ENCODE data around the gene FBXL7. TPM values are rescaled to one million over a fixed set of nuclear protein-coding genes. Genes with fewer than 3 reads are reported as not detected.
A peak's percentile ranks its signal among the peaks of the same experiment; 100 is the strongest.

Gene FBXL7
- total and polyA plus RNA-seq, 2 donors (not counting 1 experiment from before 2014, with no cell fraction given), result 6.4 to 12.9 TPM

GRCh38 chr5:15538516-15538915, 38.5 kb downstream of the FBXL7 start:
- no peaks in the 10 kb centered on the region for H3K36me3 ChIP-seq (ENCODE audit: control insufficient read depth, insufficient read depth, low read length)
- TF ChIP-seq CTCF (conservative IDR thresholded peaks at IDR 0.05 in 1 of 2, IDR thresholded peaks at IDR 0.05 in 1 of 2; ENCODE audit: low read depth in 1 of 2, low read length in 2 of 2) (no peak), EZH2 (IDR thresholded peaks at IDR 0.05; ENCODE audit: low read length, missing control alignments) (no peak)
- no peak overlapping the region for H2AFZ ChIP-seq (ENCODE audit: low read length)
- H3K9ac ChIP-seq (ENCODE audit: insufficient read depth, low read length), result no peak overlapping the region
- no peaks in the 10 kb centered on the region for H3K79me2 ChIP-seq (ENCODE audit: control insufficient read depth, insufficient read depth, low read length)
- H4K20me1 ChIP-seq (ENCODE audit: control insufficient read depth, extremely low read depth, insufficient read depth, low read length), result no peaks in the 10 kb centered on the region
- no peaks in the 10 kb centered on the region for H3K27me3 ChIP-seq (ENCODE audit: control insufficient read depth, insufficient read depth, low read length)
- no peaks in the 10 kb centered on the region for H3K9me3 ChIP-seq (ENCODE audit: control insufficient read depth, insufficient read depth, low read depth, low read length)
- no peak overlapping the region for H3K27ac ChIP-seq (ENCODE audit: insufficient read depth, low read length)
- no peak overlapping the region for H3K4me2 ChIP-seq (ENCODE audit: extremely low read depth, insufficient read depth, low read length)
- no peak for DNase-seq (ENCODE audit: low read depth in 2 of 2)
- H3K4me3 ChIP-seq (replicated peaks in 1 of 4; ENCODE audit: control extremely low read depth in 1 of 4, insufficient read depth in 1 of 4, low read depth in 3 of 4, low read length in 4 of 4), result no peak overlapping the region
- peaks cover 2% of the 10 kb centered on the region for H3K4me1 ChIP-seq (ENCODE audit: control insufficient read depth, extremely low read depth, insufficient read depth, low read length)

- no peaks in the 10 kb centered on the region for H3K79me2 ChIP-seq (ENCODE audit: control insufficient read depth, insufficient read depth, low read length)
Observed at GRCh38 chr5:15539951-15540350, 40.0 kb downstream of the FBXL7 start.

DNA sequence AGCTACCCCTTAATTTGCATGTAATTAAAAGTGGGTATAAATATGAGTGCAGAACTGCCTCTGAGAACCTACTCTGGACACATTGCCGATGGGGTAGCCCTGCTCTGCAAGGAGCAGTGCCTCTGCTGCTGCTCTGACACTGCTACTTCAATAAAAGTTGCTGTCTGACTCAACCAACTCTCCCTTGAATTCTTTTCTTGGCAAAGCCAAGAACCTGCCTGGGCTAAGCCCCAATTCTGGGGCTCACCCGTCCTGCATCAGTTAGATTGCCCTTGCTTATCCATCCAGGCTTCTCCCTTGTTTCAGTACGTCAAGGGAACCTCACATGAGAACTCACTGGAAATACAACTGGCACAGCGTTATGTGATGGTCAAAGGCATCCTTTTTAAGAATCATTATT, 44.1 kb downstream of the FBXL7 start:
- no peaks in the 10 kb centered on the region for H3K36me3 ChIP-seq (ENCODE audit: control insufficient read depth, insufficient read depth, low read length)
- H2AFZ ChIP-seq (ENCODE audit: low read length), result no peak overlapping the region
- H3K4me2 ChIP-seq (ENCODE audit: extremely low read depth, insufficient read depth, low read length), result no peak overlapping the region
- no peak overlapping the region for H3K9ac ChIP-seq (ENCODE audit: insufficient read depth, low read length)
- H3K79me2 ChIP-seq (ENCODE audit: control insufficient read depth, insufficient read depth, low read length), result no peaks in the 10 kb centered on the region
- H4K20me1 ChIP-seq (ENCODE audit: control insufficient read depth, extremely low read depth, insufficient read depth, low read length), result no peaks in the 10 kb centered on the region
- peak in 1 of 2 donors; percentile 49 for DNase-seq (ENCODE audit: low read depth in 2 of 2)
- H3K27ac ChIP-seq (ENCODE audit: insufficient read depth, low read length), result no peak overlapping the region
- no peaks in the 10 kb centered on the region for H3K4me1 ChIP-seq (ENCODE audit: control insufficient read depth, extremely low read depth, insufficient read depth, low read length)
- no peaks in the 10 kb centered on the region for H3K9me3 ChIP-seq (ENCODE audit: control insufficient read depth, insufficient read depth, low read depth, low read length)
- no peak overlapping the region for H3K4me3 ChIP-seq (replicated peaks in 1 of 4; ENCODE audit: control extremely low read depth in 1 of 4, insufficient read depth in 1 of 4, low read depth in 3 of 4, low read length in 4 of 4)
- H3K27me3 ChIP-seq (ENCODE audit: control insufficient read depth, insufficient read depth, low read length), result no peaks in the 10 kb centered on the region
- TF ChIP-seq EZH2 (IDR thresholded peaks at IDR 0.05; ENCODE audit: low read length, missing control alignments), result no peak
- TF ChIP-seq CTCF (conservative IDR thresholded peaks at IDR 0.05 in 1 of 2, IDR thresholded peaks at IDR 0.05 in 1 of 2; ENCODE audit: low read depth in 1 of 2, low read length in 2 of 2), result no peak

More at GRCh38 chr5:15539951-15540350, 40.0 kb downstream of the FBXL7 start:
- H3K27me3 ChIP-seq (ENCODE audit: control insufficient read depth, insufficient read depth, low read length), result no peaks in the 10 kb centered on the region
- H3K9me3 ChIP-seq (ENCODE audit: control insufficient read depth, insufficient read depth, low read depth, low read length), result no peaks in the 10 kb centered on the region
- H3K9ac ChIP-seq (ENCODE audit: insufficient read depth, low read length), result no peak overlapping the region
- no peak overlapping the region for H3K27ac ChIP-seq (ENCODE audit: insufficient read depth, low read length)
- no peaks in the 10 kb centered on the region for H3K36me3 ChIP-seq (ENCODE audit: control insufficient read depth, insufficient read depth, low read length)
- no peaks in the 10 kb centered on the region for H3K4me1 ChIP-seq (ENCODE audit: control insufficient read depth, extremely low read depth, insufficient read depth, low read length)
- DNase-seq (ENCODE audit: low read depth in 2 of 2), result peak in 1 of 2 donors; percentile 47
- no peak overlapping the region for H3K4me2 ChIP-seq (ENCODE audit: extremely low read depth, insufficient read depth, low read length)
- no peak for TF ChIP-seq CTCF (conservative IDR thresholded peaks at IDR 0.05 in 1 of 2, IDR thresholded peaks at IDR 0.05 in 1 of 2; ENCODE audit: low read depth in 1 of 2, low read length in 2 of 2)
- TF ChIP-seq EZH2 (IDR thresholded peaks at IDR 0.05; ENCODE audit: low read length, missing control alignments), result no peak
- no peak overlapping the region for H3K4me3 ChIP-seq (replicated peaks in 1 of 4; ENCODE audit: control extremely low read depth in 1 of 4, insufficient read depth in 1 of 4, low read depth in 3 of 4, low read length in 4 of 4)
- no peak overlapping the region for H2AFZ ChIP-seq (ENCODE audit: low read length)
- no peaks in the 10 kb centered on the region for H4K20me1 ChIP-seq (ENCODE audit: control insufficient read depth, extremely low read depth, insufficient read depth, low read length)

All from fibroblast of lung (primary cell).